Mononuclear cell (primary cell): Measurements from ENCODE around the gene SYCE3. TPM values are rescaled to one million over a fixed set of nuclear protein-coding genes. Genes with fewer than 3 reads are reported as not detected.
A peak's percentile ranks its signal among the peaks of the same experiment; 100 is the strongest.

Experiments
- H3K27me3 ChIP-seq: 2 replicates; pipeline ENCODE4 v1.6.0; 2011; ENCODE audit warnings: low read length, control low read depth; ENCODE audit not compliant: insufficient read depth
- H3K4me1 ChIP-seq: 2 replicates; pipeline ENCODE4 v1.5.1; 2011; ENCODE audit warnings: mild to moderate bottlenecking, low read length, control low read depth; ENCODE audit not compliant: insufficient read depth
- H3K4me3 ChIP-seq: 2 replicates; pipeline ENCODE4 v1.5.1; 2011; ENCODE audit warnings: mild to moderate bottlenecking, low read length, moderate library complexity
- H3K9me3 ChIP-seq: 2 replicates; pipeline ENCODE4 v1.5.1; 2011; ENCODE audit warnings: low read depth, mild to moderate bottlenecking, control low read depth, low read length
- total RNA-seq: library from RNA; depleted of rRNA; stranded (reverse); fragments of >200 nt; gene quantifications from one replicate; pipeline ENCODE4 v1.2.3, GENCODE V29; 2012

SYCE3 gene
- total RNA-seq, 1 donor: not detected

GRCh38 chr22:50528682-50529415 is 33.9 kb downstream of the SYCE3 start:
- Histone ChIP-seq H3K27me3 (no peaks in the 10 kb centered on the region), H3K9me3 (no peaks in the 10 kb centered on the region), H3K4me1 (peaks cover 74% of the 10 kb centered on the region), H3K4me3 (peak overlapping the region; percentile 94)

GRCh38 chr22:50527921-50528681 is 34.6 kb downstream of the SYCE3 start:
- Histone ChIP-seq H3K27me3 (no peaks in the 10 kb centered on the region), H3K4me3 (peak overlapping the region; percentile 94), H3K4me1 (peaks cover 69% of the 10 kb centered on the region), H3K9me3 (no peaks in the 10 kb centered on the region)

- Histone ChIP-seq H3K4me1 (peaks cover 59% of the 10 kb centered on the region), H3K9me3 (no peaks in the 10 kb centered on the region), H3K27me3 (no peaks in the 10 kb centered on the region), H3K4me3 (peak overlapping the region; percentile 94)
Measured at GRCh38 chr22:50526834-50527801, 35.6 kb downstream of the SYCE3 start.

- Histone ChIP-seq H3K9me3 (no peaks in the 10 kb centered on the region), H3K27me3 (no peaks in the 10 kb centered on the region), H3K4me1 (peaks cover 54% of the 10 kb centered on the region), H3K4me3 (peak overlapping the region; percentile 94)
Measured at GRCh38 chr22:50526108-50526833, 36.4 kb downstream of the SYCE3 start.

- Histone ChIP-seq H3K4me1 (peaks cover 54% of the 10 kb centered on the region), H3K27me3 (no peaks in the 10 kb centered on the region), H3K4me3 (peak overlapping the region; percentile 94), H3K9me3 (no peaks in the 10 kb centered on the region)
Measured at GRCh38 chr22:50525858-50526107, 36.9 kb downstream of the SYCE3 start.

GRCh38 chr22:50525104-50525857 is 37.4 kb downstream of the SYCE3 start, which contains the start of gene SCO2:
TSS of gene SCO2 (minus strand) at chr22:50525598. CDS start at chr22:50524411, 1,187 bp downstream.
- Histone ChIP-seq H3K27me3 (no peaks in the 10 kb centered on the region), H3K4me3 (peak within 1 kb of the TSS; percentile 94), H3K4me1 (peaks cover 50% of the 10 kb centered on the region), H3K9me3 (no peaks in the 10 kb centered on the region)

GRCh38 chr22:50524676-50525103 is 38.0 kb downstream of the SYCE3 start:
- Histone ChIP-seq H3K27me3 (no peaks in the 10 kb centered on the region), H3K9me3 (no peaks in the 10 kb centered on the region), H3K4me3 (peak overlapping the region; percentile 94), H3K4me1 (peaks cover 50% of the 10 kb centered on the region)

GRCh38 chr22:50523806-50524675 is 38.7 kb downstream of the SYCE3 start:
- peaks cover 43% of the 10 kb centered on the region for H3K4me1 ChIP-seq
- H3K27me3 ChIP-seq: no peaks in the 10 kb centered on the region
- H3K4me3 ChIP-seq: peak overlapping the region; percentile 94
- H3K9me3 ChIP-seq: no peaks in the 10 kb centered on the region

GRCh38 chr22:50523458-50523805 is 39.3 kb downstream of the SYCE3 start:
- Histone ChIP-seq H3K4me1 (peaks cover 38% of the 10 kb centered on the region), H3K9me3 (no peaks in the 10 kb centered on the region), H3K4me3 (no peak overlapping the region), H3K27me3 (no peaks in the 10 kb centered on the region)

GRCh38 chr22:50522806-50523438 is 39.8 kb downstream of the SYCE3 start:
- H3K4me1 ChIP-seq: peaks cover 33% of the 10 kb centered on the region
- no peak overlapping the region for H3K4me3 ChIP-seq
- H3K9me3 ChIP-seq: no peaks in the 10 kb centered on the region
- H3K27me3 ChIP-seq: no peaks in the 10 kb centered on the region

- Histone ChIP-seq H3K4me1 (peaks cover 27% of the 10 kb centered on the region), H3K9me3 (no peaks in the 10 kb centered on the region), H3K27me3 (no peaks in the 10 kb centered on the region), H3K4me3 (no peak overlapping the region)
Measured at GRCh38 chr22:50522208-50522805, 40.4 kb downstream of the SYCE3 start.

- H3K4me1 ChIP-seq: peaks cover 21% of the 10 kb centered on the region
- H3K9me3 ChIP-seq: no peaks in the 10 kb centered on the region
Measured at GRCh38 chr22:50521710-50522109, 41.0 kb downstream of the SYCE3 start.

More at GRCh38 chr22:50521710-50522109, 41.0 kb downstream of the SYCE3 start:
- Histone ChIP-seq H3K27me3 (no peaks in the 10 kb centered on the region), H3K4me3 (no peak overlapping the region)
